MM.1S (cell line): Measurements from ENCODE around the gene WDFY3.

Source experiments
- DNase-seq: peaks from one replicate; pipeline ENCODE4 v3.0.0-alpha.2; 2015
- H2AFZ ChIP-seq: fragments of 300-600 bp; sonication (generic); 2 replicates; pipeline ENCODE4 v1.6.0; 2016; ENCODE audit warnings: antibody characterized with exemption, low read length
- H3F3A ChIP-seq: fragments of 300-600 bp; sonication (generic); 2 replicates; pipeline ENCODE4 v1.6.1; 2016; ENCODE audit warnings: mild to moderate bottlenecking, antibody characterized with exemption, low read length, moderate library complexity, mixed read lengths; ENCODE audit not compliant: insufficient read depth
- H3K27ac ChIP-seq: fragments of 300-600 bp; sonication (generic); 2 replicates; pipeline ENCODE4 v1.5.1; 2016; ENCODE audit warnings: mild to moderate bottlenecking, low read length
- H3K27me3 ChIP-seq: fragments of 300-600 bp; sonication (generic); replicated peaks from 2 replicates; pipeline ENCODE4 v1.6.0; 2016; ENCODE audit warnings: low read length; ENCODE audit not compliant: insufficient read depth
- H3K36me3 ChIP-seq: fragments of 300-600 bp; sonication (generic); replicated peaks from 2 replicates; pipeline ENCODE4 v1.6.1; 2016; ENCODE audit warnings: mild to moderate bottlenecking, low read length, mixed read lengths; ENCODE audit not compliant: insufficient read depth
- H3K4me1 ChIP-seq: fragments of 300-600 bp; sonication (generic); 2 replicates; pipeline ENCODE4 v1.6.1; 2016; ENCODE audit warnings: low read length, mixed read lengths
- H3K4me2 ChIP-seq: fragments of 300-600 bp; sonication (generic); 2 replicates; pipeline ENCODE4 v1.6.0; 2016; ENCODE audit warnings: low read depth, low read length
- H3K4me3 ChIP-seq: fragments of 300-600 bp; sonication (generic); 2 replicates; pipeline ENCODE4 v1.5.1; 2016; ENCODE audit warnings: low read length, mixed read lengths
- H3K79me2 ChIP-seq: fragments of 300-600 bp; sonication (generic); 2 replicates; pipeline ENCODE4 v1.6.1; 2016; ENCODE audit warnings: mixed run types, low read length, mixed read lengths
- H3K9ac ChIP-seq: fragments of 300-600 bp; sonication (generic); 2 replicates; pipeline ENCODE4 v1.6.1; 2016; ENCODE audit warnings: low read length, mixed read lengths
- H3K9me2 ChIP-seq: fragments of 300-600 bp; sonication (generic); replicated peaks from 2 replicates; pipeline ENCODE4 v1.6.1; 2016; ENCODE audit warnings: mild to moderate bottlenecking, low read length, mixed read lengths; ENCODE audit not compliant: insufficient read depth
- H3K9me3 ChIP-seq: fragments of 300-600 bp; sonication (generic); replicated peaks from 2 replicates; pipeline ENCODE4 v1.6.1; 2016; ENCODE audit warnings: mild to moderate bottlenecking, low read length, mixed read lengths; ENCODE audit not compliant: insufficient read depth
- H4K20me1 ChIP-seq: fragments of 300-600 bp; sonication (generic); 2 replicates; pipeline ENCODE4 v1.6.1; 2016; ENCODE audit warnings: mild to moderate bottlenecking, low read length, moderate library complexity, mixed read lengths; ENCODE audit not compliant: insufficient read depth
- EZH2 ChIP-seq: fragments of 300-600 bp; sonication (generic); optimal IDR thresholded peaks from 2 replicates; pipeline ENCODE3; 2017; ENCODE audit warnings: low read depth, mild to moderate bottlenecking, antibody characterized with exemption, low read length, mixed read lengths
- EZH2phosphoT487 ChIP-seq: fragments of 300-600 bp; sonication (generic); IDR thresholded peaks from 2 replicates; pipeline ENCODE4 v1.6.1; 2018; ENCODE audit warnings: antibody characterized with exemption, low read length
- TF ChIP-seq, protein P1 (sequence below): fragments of 300-600 bp; sonication (generic); IDR thresholded peaks from 2 replicates; pipeline ENCODE4 v1.5.1; 2016; ENCODE audit warnings: antibody characterized with exemption, low read length, mixed read lengths

WDFY3 gene

GRCh38 chr4:84623661-84624060, 342.8 kb downstream of the WDFY3 start:
- H3K4me2 ChIP-seq, result no peak overlapping the region
- no peaks in the 10 kb centered on the region for H3K9me2 ChIP-seq
- H3K79me2 ChIP-seq, result no peaks in the 10 kb centered on the region
- H3K27me3 ChIP-seq, result no peaks in the 10 kb centered on the region
- no peaks in the 10 kb centered on the region for H3F3A ChIP-seq
- no peaks in the 10 kb centered on the region for H3K36me3 ChIP-seq
- no peak overlapping the region for H3K27ac ChIP-seq
- no peak for DNase-seq
- no peaks in the 10 kb centered on the region for H3K4me1 ChIP-seq
- no peaks in the 10 kb centered on the region for H3K9me3 ChIP-seq
- no peaks in the 10 kb centered on the region for H4K20me1 ChIP-seq
- H3K4me3 ChIP-seq, result no peak overlapping the region
- H3K9ac ChIP-seq, result no peak overlapping the region
- H2AFZ ChIP-seq, result no peak overlapping the region
- TF ChIP-seq EZH2, result no peak
- TF ChIP-seq EZH2phosphoT487, result no peak
- TF ChIP-seq, protein P1, sequence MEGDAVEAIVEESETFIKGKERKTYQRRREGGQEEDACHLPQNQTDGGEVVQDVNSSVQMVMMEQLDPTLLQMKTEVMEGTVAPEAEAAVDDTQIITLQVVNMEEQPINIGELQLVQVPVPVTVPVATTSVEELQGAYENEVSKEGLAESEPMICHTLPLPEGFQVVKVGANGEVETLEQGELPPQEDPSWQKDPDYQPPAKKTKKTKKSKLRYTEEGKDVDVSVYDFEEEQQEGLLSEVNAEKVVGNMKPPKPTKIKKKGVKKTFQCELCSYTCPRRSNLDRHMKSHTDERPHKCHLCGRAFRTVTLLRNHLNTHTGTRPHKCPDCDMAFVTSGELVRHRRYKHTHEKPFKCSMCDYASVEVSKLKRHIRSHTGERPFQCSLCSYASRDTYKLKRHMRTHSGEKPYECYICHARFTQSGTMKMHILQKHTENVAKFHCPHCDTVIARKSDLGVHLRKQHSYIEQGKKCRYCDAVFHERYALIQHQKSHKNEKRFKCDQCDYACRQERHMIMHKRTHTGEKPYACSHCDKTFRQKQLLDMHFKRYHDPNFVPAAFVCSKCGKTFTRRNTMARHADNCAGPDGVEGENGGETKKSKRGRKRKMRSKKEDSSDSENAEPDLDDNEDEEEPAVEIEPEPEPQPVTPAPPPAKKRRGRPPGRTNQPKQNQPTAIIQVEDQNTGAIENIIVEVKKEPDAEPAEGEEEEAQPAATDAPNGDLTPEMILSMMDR, result no peak

- no peaks in the 10 kb centered on the region for H3K9me2 ChIP-seq
- H3K4me1 ChIP-seq, result no peaks in the 10 kb centered on the region
- H3K27me3 ChIP-seq, result no peaks in the 10 kb centered on the region
- no peak for TF ChIP-seq EZH2phosphoT487
- no peak for TF ChIP-seq EZH2
- no peak for DNase-seq
- no peaks in the 10 kb centered on the region for H3K79me2 ChIP-seq
- no peaks in the 10 kb centered on the region for H3F3A ChIP-seq
- no peaks in the 10 kb centered on the region for H3K9me3 ChIP-seq
- no peak overlapping the region for H2AFZ ChIP-seq
- H3K4me3 ChIP-seq, result no peak overlapping the region
- no peak overlapping the region for H3K4me2 ChIP-seq
- no peak overlapping the region for H3K27ac ChIP-seq
- no peaks in the 10 kb centered on the region for H4K20me1 ChIP-seq
- no peaks in the 10 kb centered on the region for H3K36me3 ChIP-seq
- no peak overlapping the region for H3K9ac ChIP-seq
These were observed 343.5 kb downstream of the WDFY3 start for GRCh38 chr4:84622959-84623358.
